NB4 (cell line): ENCODE measurements around the gene DLGAP4.
A peak's percentile ranks its signal among the peaks of the same experiment; 100 is the strongest.

ENCODE experiments used
- DNase-seq: peaks from one replicate; pipeline ENCODE4 v3.0.0; 2010; ENCODE audit warnings: low read depth
- H3K4me3 ChIP-seq: one replicate; pipeline ENCODE4 v1.5.1; 2011; ENCODE audit warnings: mild to moderate bottlenecking, low read depth, low read length, moderate library complexity
- CTCF ChIP-seq: IDR thresholded peaks from one replicate; pipeline ENCODE4 v1.5.1; 2012; ENCODE audit warnings: low read depth, low read length
- MAX ChIP-seq: IDR thresholded peaks from 2 replicates; pipeline ENCODE4 v1.6.1; 2011; ENCODE audit warnings: low read depth, low read length
- MYC ChIP-seq: IDR thresholded peaks from 2 replicates; pipeline ENCODE4 v1.6.1; 2011; ENCODE audit warnings: low read depth, low read length
- POLR2A ChIP-seq: IDR thresholded peaks from 2 replicates; pipeline ENCODE4 v1.6.1; 2011; ENCODE audit warnings: mild to moderate bottlenecking; ENCODE audit not compliant: insufficient read length; ENCODE audit errors: extremely low read depth

Gene DLGAP4

GRCh38 chr20:36311854-36312723 lies 6.0 kb downstream of the DLGAP4 start:
- TF ChIP-seq POLR2A (no peak), CTCF (no peak), MYC (no peak), MAX (no peak)
- H3K4me3 ChIP-seq = no peak overlapping the region
- no peak for DNase-seq

GRCh38 chr20:36312724-36313441 lies 6.7 kb downstream of the DLGAP4 start:
- no peak for DNase-seq
- no peak overlapping the region for H3K4me3 ChIP-seq
- no peak for TF ChIP-seq CTCF
- no peak for TF ChIP-seq MYC

GRCh38 chr20:36313476-36313875 lies 7.3 kb downstream of the DLGAP4 start:
- DNase-seq = no peak
- TF ChIP-seq CTCF = no peak
- TF ChIP-seq POLR2A = no peak
- TF ChIP-seq MYC = no peak
- TF ChIP-seq MAX = no peak
- no peak overlapping the region for H3K4me3 ChIP-seq

GRCh38 chr20:36313926-36314325 lies 7.8 kb downstream of the DLGAP4 start:
- TF ChIP-seq MYC = no peak
- no peak for TF ChIP-seq POLR2A
- TF ChIP-seq MAX = no peak
- TF ChIP-seq CTCF = no peak
- H3K4me3 ChIP-seq = no peak overlapping the region
- DNase-seq = no peak

- TF ChIP-seq POLR2A = no peak
- TF ChIP-seq MYC = no peak
- no peak for TF ChIP-seq MAX
- TF ChIP-seq CTCF = no peak
- no peak overlapping the region for H3K4me3 ChIP-seq
- DNase-seq = peak; percentile 29
Measured at GRCh38 chr20:36314734-36315544, 8.8 kb downstream of the DLGAP4 start.
